Kidney glomerular epithelial cell (primary cell): ENCODE results near the gene UBE2U.
"Not testable (repeated sequence)": the region's sequence is repeated elsewhere in the genome, so short reads cannot be mapped to it uniquely, and the experiment has no call there.

Source experiments
- DNase-seq: peaks from one replicate; lab custom pipeline; 2025; lab: John Stamatoyannopoulos, UW

UBE2U gene

GRCh38 chr1:64240206-64240605, 36.8 kb downstream of the UBE2U start:
- DNase-seq: no peak

GRCh38 chr1:64241069-64241468, 37.6 kb downstream of the UBE2U start:
- no peak for DNase-seq

- DNase-seq: peak; percentile 58
Measured at GRCh38 chr1:64242895-64243756, 39.7 kb downstream of the UBE2U start.

GRCh38 chr1:64243757-64244080, 40.3 kb downstream of the UBE2U start:
- DNase-seq: no peak

GRCh38 chr1:64245495-64245894, 42.1 kb downstream of the UBE2U start:
- DNase-seq: no peak

- peak; percentile 46 for DNase-seq
Measured at GRCh38 chr1:64246294-64246917, 43.0 kb downstream of the UBE2U start.

- no peak for DNase-seq
Measured at GRCh38 chr1:64248065-64248464, 44.6 kb downstream of the UBE2U start.

GRCh38 chr1:64250472-64250871, 47.0 kb downstream of the UBE2U start:
- not testable (repeated sequence) for DNase-seq

- DNase-seq: no peak
Measured at GRCh38 chr1:64251971-64252370, 48.5 kb downstream of the UBE2U start.

- not testable (repeated sequence) for DNase-seq
Measured at GRCh38 chr1:64257233-64257632, 53.8 kb downstream of the UBE2U start.

- not testable (repeated sequence) for DNase-seq
Measured at GRCh38 chr1:64258444-64258843, 55.0 kb downstream of the UBE2U start.

- no peak for DNase-seq
Measured at GRCh38 chr1:64263335-64263734, 59.9 kb downstream of the UBE2U start.

GRCh38 chr1:64263856-64264255, 60.4 kb downstream of the UBE2U start:
- DNase-seq: no peak

GRCh38 chr1:64265141-64265540, 61.7 kb downstream of the UBE2U start:
- no peak for DNase-seq

- DNase-seq: no peak
Measured at GRCh38 chr1:64266991-64267390, 63.6 kb downstream of the UBE2U start.

- peak; percentile 80 for DNase-seq
Measured at GRCh38 chr1:64268653-64269557, 65.5 kb downstream of the UBE2U start.

- DNase-seq: no peak
Measured at GRCh38 chr1:64269558-64269884, 66.1 kb downstream of the UBE2U start.

- DNase-seq: no peak
Measured at GRCh38 chr1:64280001-64280400, 76.6 kb downstream of the UBE2U start.

- no peak for DNase-seq
Measured at GRCh38 chr1:64282351-64282750, 78.9 kb downstream of the UBE2U start.

GRCh38 chr1:64287071-64287470, 83.6 kb downstream of the UBE2U start:
- DNase-seq: no peak

GRCh38 chr1:64290420-64290819, 87.0 kb downstream of the UBE2U start:
- DNase-seq: no peak

GRCh38 chr1:64291931-64292330, 88.5 kb downstream of the UBE2U start:
- DNase-seq: no peak

GRCh38 chr1:64292399-64292798, 89.0 kb downstream of the UBE2U start:
- DNase-seq: no peak
